Measurements from ENCODE around the gene SLC17A5.
A peak's percentile ranks its signal among the peaks of the same experiment; 100 is the strongest.
"Not testable (repeated sequence)": the region's sequence is repeated elsewhere in the genome, so short reads cannot be mapped to it uniquely, and the experiment has no call there.

The SLC17A5 gene

GRCh38 chr6:73606428-73606827 is 47.4 kb downstream of the SLC17A5 start:
- Histone ChIP-seq H3K27me3 (ENCODE audit: control insufficient read depth, insufficient read depth, low read length) (no peaks in the 10 kb centered on the region), H3K4me3 (ENCODE audit: low read depth, low read length) (no peak overlapping the region), H3K36me3 (ENCODE audit: control insufficient read depth, insufficient read depth, low read length) (no peaks in the 10 kb centered on the region), H3K9ac (ENCODE audit: low read depth, low read length) (no peak overlapping the region), H3K9me3 (ENCODE audit: control insufficient read depth, insufficient read depth, low read length) (no peaks in the 10 kb centered on the region), H3K4me1 (ENCODE audit: control insufficient read depth, insufficient read depth, low read length) (no peaks in the 10 kb centered on the region)

- no peaks in the 10 kb centered on the region for H3K4me1 ChIP-seq (ENCODE audit: control insufficient read depth, insufficient read depth, low read length)
- no peaks in the 10 kb centered on the region for H3K27me3 ChIP-seq (ENCODE audit: control insufficient read depth, insufficient read depth, low read length)
- H3K9me3 ChIP-seq (ENCODE audit: control insufficient read depth, insufficient read depth, low read length) = no peaks in the 10 kb centered on the region
- no peak overlapping the region for H3K4me3 ChIP-seq (ENCODE audit: low read depth, low read length)
- no peak overlapping the region for H3K9ac ChIP-seq (ENCODE audit: low read depth, low read length)
- no peaks in the 10 kb centered on the region for H3K36me3 ChIP-seq (ENCODE audit: control insufficient read depth, insufficient read depth, low read length)
Observed at GRCh38 chr6:73604461-73604860, 49.3 kb downstream of the SLC17A5 start.

- Histone ChIP-seq H3K4me3 (ENCODE audit: low read depth, low read length) (no peak overlapping the region), H3K9ac (ENCODE audit: low read depth, low read length) (no peak overlapping the region), H3K27me3 (ENCODE audit: control insufficient read depth, insufficient read depth, low read length) (no peaks in the 10 kb centered on the region), H3K9me3 (ENCODE audit: control insufficient read depth, insufficient read depth, low read length) (no peaks in the 10 kb centered on the region), H3K36me3 (ENCODE audit: control insufficient read depth, insufficient read depth, low read length) (no peaks in the 10 kb centered on the region), H3K4me1 (ENCODE audit: control insufficient read depth, insufficient read depth, low read length) (no peaks in the 10 kb centered on the region)
Observed at GRCh38 chr6:73604020-73604419, 49.8 kb downstream of the SLC17A5 start.

- H3K4me3 ChIP-seq (ENCODE audit: low read depth, low read length) = no peak overlapping the region
- H3K4me1 ChIP-seq (ENCODE audit: control insufficient read depth, insufficient read depth, low read length) = peaks cover 14% of the 10 kb centered on the region
- peak overlapping the region; percentile 66 for H3K9ac ChIP-seq (ENCODE audit: low read depth, low read length)
- no peaks in the 10 kb centered on the region for H3K36me3 ChIP-seq (ENCODE audit: control insufficient read depth, insufficient read depth, low read length)
- no peaks in the 10 kb centered on the region for H3K27me3 ChIP-seq (ENCODE audit: control insufficient read depth, insufficient read depth, low read length)
- no peaks in the 10 kb centered on the region for H3K9me3 ChIP-seq (ENCODE audit: control insufficient read depth, insufficient read depth, low read length)
Observed at GRCh38 chr6:73586416-73586974, 67.3 kb downstream of the SLC17A5 start.

GRCh38 chr6:73585566-73586415 is 68.0 kb downstream of the SLC17A5 start:
- H3K27me3 ChIP-seq (ENCODE audit: control insufficient read depth, insufficient read depth, low read length) = no peaks in the 10 kb centered on the region
- H3K4me3 ChIP-seq (ENCODE audit: low read depth, low read length) = no peak overlapping the region
- peaks cover 20% of the 10 kb centered on the region for H3K4me1 ChIP-seq (ENCODE audit: control insufficient read depth, insufficient read depth, low read length)
- no peaks in the 10 kb centered on the region for H3K9me3 ChIP-seq (ENCODE audit: control insufficient read depth, insufficient read depth, low read length)
- H3K9ac ChIP-seq (ENCODE audit: low read depth, low read length) = peak overlapping the region; percentile 66
- no peaks in the 10 kb centered on the region for H3K36me3 ChIP-seq (ENCODE audit: control insufficient read depth, insufficient read depth, low read length)

GRCh38 chr6:73581293-73581692 is 72.5 kb downstream of the SLC17A5 start:
- H3K9ac ChIP-seq (ENCODE audit: low read depth, low read length) = no peak overlapping the region
- no peaks in the 10 kb centered on the region for H3K27me3 ChIP-seq (ENCODE audit: control insufficient read depth, insufficient read depth, low read length)
- H3K4me1 ChIP-seq (ENCODE audit: control insufficient read depth, insufficient read depth, low read length) = peaks cover 39% of the 10 kb centered on the region
- H3K9me3 ChIP-seq (ENCODE audit: control insufficient read depth, insufficient read depth, low read length) = no peaks in the 10 kb centered on the region
- H3K36me3 ChIP-seq (ENCODE audit: control insufficient read depth, insufficient read depth, low read length) = no peaks in the 10 kb centered on the region
- H3K4me3 ChIP-seq (ENCODE audit: low read depth, low read length) = no peak overlapping the region

GRCh38 chr6:73580247-73581149 is 73.3 kb downstream of the SLC17A5 start:
- Histone ChIP-seq H3K4me1 (ENCODE audit: control insufficient read depth, insufficient read depth, low read length) (peaks cover 33% of the 10 kb centered on the region), H3K36me3 (ENCODE audit: control insufficient read depth, insufficient read depth, low read length) (no peaks in the 10 kb centered on the region), H3K9ac (ENCODE audit: low read depth, low read length) (peak overlapping the region; percentile 79), H3K27me3 (ENCODE audit: control insufficient read depth, insufficient read depth, low read length) (no peaks in the 10 kb centered on the region), H3K4me3 (ENCODE audit: low read depth, low read length) (peak overlapping the region; percentile 23), H3K9me3 (ENCODE audit: control insufficient read depth, insufficient read depth, low read length) (no peaks in the 10 kb centered on the region)

GRCh38 chr6:73579851-73580246 is 73.9 kb downstream of the SLC17A5 start:
- Histone ChIP-seq H3K27me3 (ENCODE audit: control insufficient read depth, insufficient read depth, low read length) (no peaks in the 10 kb centered on the region), H3K36me3 (ENCODE audit: control insufficient read depth, insufficient read depth, low read length) (no peaks in the 10 kb centered on the region), H3K9me3 (ENCODE audit: control insufficient read depth, insufficient read depth, low read length) (no peaks in the 10 kb centered on the region), H3K9ac (ENCODE audit: low read depth, low read length) (peak overlapping the region; percentile 66), H3K4me1 (ENCODE audit: control insufficient read depth, insufficient read depth, low read length) (peaks cover 29% of the 10 kb centered on the region), H3K4me3 (ENCODE audit: low read depth, low read length) (no peak overlapping the region)

GRCh38 chr6:73579389-73579788 is 74.4 kb downstream of the SLC17A5 start:
- Histone ChIP-seq H3K4me3 (ENCODE audit: low read depth, low read length) (no peak overlapping the region), H3K36me3 (ENCODE audit: control insufficient read depth, insufficient read depth, low read length) (no peaks in the 10 kb centered on the region), H3K9ac (ENCODE audit: low read depth, low read length) (peak overlapping the region; percentile 66), H3K27me3 (ENCODE audit: control insufficient read depth, insufficient read depth, low read length) (no peaks in the 10 kb centered on the region), H3K4me1 (ENCODE audit: control insufficient read depth, insufficient read depth, low read length) (peaks cover 29% of the 10 kb centered on the region), H3K9me3 (ENCODE audit: control insufficient read depth, insufficient read depth, low read length) (no peaks in the 10 kb centered on the region)

- Histone ChIP-seq H3K9me3 (ENCODE audit: control insufficient read depth, insufficient read depth, low read length) (no peaks in the 10 kb centered on the region), H3K9ac (ENCODE audit: low read depth, low read length) (no peak overlapping the region), H3K36me3 (ENCODE audit: control insufficient read depth, insufficient read depth, low read length) (no peaks in the 10 kb centered on the region), H3K4me3 (ENCODE audit: low read depth, low read length) (no peak overlapping the region), H3K4me1 (ENCODE audit: control insufficient read depth, insufficient read depth, low read length) (peaks cover 29% of the 10 kb centered on the region), H3K27me3 (ENCODE audit: control insufficient read depth, insufficient read depth, low read length) (no peaks in the 10 kb centered on the region)
Observed at GRCh38 chr6:73577676-73578075, 76.1 kb downstream of the SLC17A5 start.

- H3K9me3 ChIP-seq (ENCODE audit: control insufficient read depth, insufficient read depth, low read length); H3K36me3 ChIP-seq (ENCODE audit: control insufficient read depth, insufficient read depth, low read length); H3K9ac ChIP-seq (ENCODE audit: low read depth, low read length); H3K4me1 ChIP-seq (ENCODE audit: control insufficient read depth, insufficient read depth, low read length); H3K27me3 ChIP-seq (ENCODE audit: control insufficient read depth, insufficient read depth, low read length); H3K4me3 ChIP-seq (ENCODE audit: low read depth, low read length): not testable (repeated sequence)
Observed at GRCh38 chr6:73572531-73572930, 81.3 kb downstream of the SLC17A5 start.

Data from iPS-15b (cell line).